ENCODE data around the gene UMAD1.

- TF ChIP-seq CTCF (IDR thresholded peaks at IDR 0.05; ENCODE audit: low read length) (no peak), EZH2 (optimal IDR thresholded peaks at IDR 0.05; ENCODE audit: low read depth, low read length) (no peak), EZH2phosphoT487 (IDR thresholded peaks at IDR 0.05; ENCODE audit: low read length) (no peak)
Measured at GRCh38 chr7:7739204-7740036, 98.9 kb downstream of the UMAD1 start.

Measured in MM.1S (cell line).